OCI-LY1 (cell line): ENCODE measurements around the gene DCTD.

Experiments used
- CTCF ChIP-seq: fragments of 200-600 bp; sonication (generic), shearing (Covaris generic); IDR thresholded peaks from 2 replicates; pipeline ENCODE4 v1.5.1; 2017; ENCODE audit warnings: mild to moderate bottlenecking, antibody characterized with exemption, low read length, moderate library complexity, mixed read lengths
- EZH2 ChIP-seq: fragments of 200-600 bp; sonication (generic), shearing (Covaris generic); IDR thresholded peaks from 2 replicates; pipeline ENCODE4 v1.8.0; 2017; ENCODE audit warnings: borderline replicate concordance, mixed run types, mild to moderate bottlenecking, antibody characterized with exemption, low read length, moderate library complexity, mixed read lengths

GRCh38 chr4:182896421-182896820 is 20.8 kb downstream of the DCTD start:
- no peak for TF ChIP-seq CTCF
- TF ChIP-seq EZH2, result no peak
